Gastroesophageal sphincter (tissue), 4 donors: Measurements from ENCODE around the gene CHSY3. TPM values are rescaled to one million over a fixed set of nuclear protein-coding genes. Genes with fewer than 3 reads are reported as not detected.

Source experiments
- ATAC-seq: fragments of 150-250 bp; one replicate; pipeline ENCODE4 v1.9.1; 2016; ENCODE audit warnings: mild to moderate bottlenecking, moderate library complexity
- H3K27ac ChIP-seq, 4 donors: fragments of 200-600 bp; sonication (generic) in 3 of 4; 1 replicate in 3 of 4; 2 replicates in 1 of 4; pipeline ENCODE4 v1.5.1; 2016 to 2019
- H3K27me3 ChIP-seq: fragments of 200-600 bp; sonication (generic); one replicate; pipeline ENCODE4 v1.5.1; 2019
- H3K36me3 ChIP-seq, 2 donors: fragments of 200-600 bp; sonication (generic); one replicate each; pipeline ENCODE4 v1.5.1; 2019; ENCODE audit warnings: control low read depth in 1 of 2
- H3K4me1 ChIP-seq, 3 donors: fragments of 200-600 bp; sonication (generic); 1 replicate in 2 of 3; 2 replicates in 1 of 3; pipeline ENCODE4 v1.5.1; 2016 to 2019; ENCODE audit warnings: control low read depth in 2 of 3
- H3K4me3 ChIP-seq, 2 donors: fragments of 200-600 bp; sonication (generic); one replicate each; pipeline ENCODE4 v1.5.1; 2019; ENCODE audit warnings: mild to moderate bottlenecking in 1 of 2, moderate library complexity in 1 of 2
- H3K9me3 ChIP-seq, 3 donors: fragments of 200-600 bp; sonication (generic); one replicate each; pipeline ENCODE4 v1.5.1; 2017 to 2019; ENCODE audit warnings: control low read depth in 2 of 3
- EP300 ChIP-seq: sonication (generic); formaldehyde crosslinking; IDR thresholded peaks from one replicate; pipeline ENCODE4 v1.6.1; 2017; ENCODE audit warnings: antibody characterized with exemption, mild to moderate bottlenecking
- POLR2A ChIP-seq, 2 donors: fragments of 450-650 bp; IDR thresholded peaks; one replicate each; pipeline ENCODE4 v1.6.1; 2017; ENCODE audit warnings: antibody characterized with exemption in 2 of 2, mild to moderate bottlenecking in 2 of 2, moderate library complexity in 1 of 2
- POLR2AphosphoS5 ChIP-seq: sonication (generic); formaldehyde crosslinking; IDR thresholded peaks from one replicate; pipeline ENCODE4 v1.6.1; 2017; ENCODE audit warnings: antibody characterized with exemption
- WGBS, 2 donors: methylation state at CpG; one replicate each; pipeline ENCODE4 v1.1.5; 2018; ENCODE audit warnings: low coverage in 1 of 2; 5-methylcytosine and 5-hydroxymethylcytosine counted together
- total RNA-seq, 4 donors: library from RNA; depleted of rRNA; stranded (reverse); fragments of >200 nt; gene quantifications; one replicate each; pipeline ENCODE4 v1.1.0, GENCODE V29; 2016
- TF ChIP-seq, protein P1 (sequence below), 4 experiments: fragments of 200-600 bp in 2 of 4; fragments of 450-650 bp in 2 of 4; sonication (generic) in 1 of 4; IDR thresholded peaks; one replicate each; pipeline ENCODE4 v1.5.1; 2017 to 2019; ENCODE audit warnings: antibody characterized with exemption in 4 of 4, mild to moderate bottlenecking in 2 of 4, moderate library complexity in 2 of 4

Gene CHSY3
- total RNA-seq, 4 donors from 2014 or later, result 0.78 to 3.4 (median 2.8) TPM

DNA sequence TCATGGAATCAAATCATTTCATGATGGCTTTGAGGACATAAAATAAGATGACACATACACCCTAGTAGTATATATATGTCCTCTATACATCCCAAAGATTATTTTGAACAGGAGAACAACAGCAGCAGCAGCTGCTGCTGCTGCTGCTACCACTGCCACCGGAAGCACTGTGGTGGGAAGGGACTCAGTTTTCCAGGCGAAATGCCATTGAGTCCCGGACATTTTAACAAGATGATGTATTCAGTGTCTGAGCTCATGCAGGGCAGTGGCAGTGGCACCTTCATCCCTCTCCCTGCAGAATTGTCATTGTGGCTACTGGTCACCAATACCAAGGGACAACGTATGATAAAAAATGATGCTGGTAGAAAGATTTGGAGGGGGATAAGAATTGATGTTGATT is 151.3 kb downstream of the CHSY3 start:
- Histone ChIP-seq H3K9me3 (no peaks in the 10 kb centered on the region), H3K27me3 (no peaks in the 10 kb centered on the region), H3K4me1 (no peaks in the 10 kb centered on the region), H3K27ac (no peak overlapping the region), H3K36me3 (no peaks in the 10 kb centered on the region), H3K4me3 (no peak overlapping the region)
- no peak for TF ChIP-seq EP300
- 64 to 88% methylated on average over 3 to 4 of the region's 4 CpGs for WGBS, 2 donors
- ATAC-seq, result no peak

DNA sequence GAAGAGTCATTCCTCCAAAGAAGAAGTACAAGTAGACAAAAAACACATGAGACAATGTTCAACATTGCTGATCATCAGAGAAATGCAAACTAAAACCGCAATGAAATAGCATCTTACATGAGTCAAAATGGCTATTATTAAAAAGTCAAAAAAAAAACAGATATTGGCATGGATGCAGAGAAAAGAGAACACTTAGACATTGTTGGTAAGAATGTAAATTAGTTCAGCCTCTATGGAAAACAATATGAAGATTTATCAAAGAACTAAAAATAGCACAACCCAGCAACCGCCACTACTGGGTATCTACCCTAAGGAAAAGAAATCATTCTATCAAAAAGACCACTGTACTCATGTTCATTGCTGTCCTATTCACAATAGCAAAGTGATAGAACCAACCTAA is 157.5 kb downstream of the CHSY3 start:
- H3K36me3 ChIP-seq, result no peaks in the 10 kb centered on the region
- WGBS, 2 donors, result 88 to 94% methylated on average over 1 to 2 of the region's 2 CpGs
- ATAC-seq, result no peak
- H3K4me1 ChIP-seq, result no peaks in the 10 kb centered on the region
- no peak overlapping the region for H3K4me3 ChIP-seq
- H3K27ac ChIP-seq, result no peak overlapping the region
- no peaks in the 10 kb centered on the region for H3K27me3 ChIP-seq
- no peaks in the 10 kb centered on the region for H3K9me3 ChIP-seq
- TF ChIP-seq EP300 (no peak), POLR2A (IDR thresholded peaks at IDR 0.05) (no peak), POLR2AphosphoS5 (no peak)
- TF ChIP-seq, protein P1, sequence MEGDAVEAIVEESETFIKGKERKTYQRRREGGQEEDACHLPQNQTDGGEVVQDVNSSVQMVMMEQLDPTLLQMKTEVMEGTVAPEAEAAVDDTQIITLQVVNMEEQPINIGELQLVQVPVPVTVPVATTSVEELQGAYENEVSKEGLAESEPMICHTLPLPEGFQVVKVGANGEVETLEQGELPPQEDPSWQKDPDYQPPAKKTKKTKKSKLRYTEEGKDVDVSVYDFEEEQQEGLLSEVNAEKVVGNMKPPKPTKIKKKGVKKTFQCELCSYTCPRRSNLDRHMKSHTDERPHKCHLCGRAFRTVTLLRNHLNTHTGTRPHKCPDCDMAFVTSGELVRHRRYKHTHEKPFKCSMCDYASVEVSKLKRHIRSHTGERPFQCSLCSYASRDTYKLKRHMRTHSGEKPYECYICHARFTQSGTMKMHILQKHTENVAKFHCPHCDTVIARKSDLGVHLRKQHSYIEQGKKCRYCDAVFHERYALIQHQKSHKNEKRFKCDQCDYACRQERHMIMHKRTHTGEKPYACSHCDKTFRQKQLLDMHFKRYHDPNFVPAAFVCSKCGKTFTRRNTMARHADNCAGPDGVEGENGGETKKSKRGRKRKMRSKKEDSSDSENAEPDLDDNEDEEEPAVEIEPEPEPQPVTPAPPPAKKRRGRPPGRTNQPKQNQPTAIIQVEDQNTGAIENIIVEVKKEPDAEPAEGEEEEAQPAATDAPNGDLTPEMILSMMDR (IDR thresholded peaks at IDR 0.05), result no peak

DNA sequence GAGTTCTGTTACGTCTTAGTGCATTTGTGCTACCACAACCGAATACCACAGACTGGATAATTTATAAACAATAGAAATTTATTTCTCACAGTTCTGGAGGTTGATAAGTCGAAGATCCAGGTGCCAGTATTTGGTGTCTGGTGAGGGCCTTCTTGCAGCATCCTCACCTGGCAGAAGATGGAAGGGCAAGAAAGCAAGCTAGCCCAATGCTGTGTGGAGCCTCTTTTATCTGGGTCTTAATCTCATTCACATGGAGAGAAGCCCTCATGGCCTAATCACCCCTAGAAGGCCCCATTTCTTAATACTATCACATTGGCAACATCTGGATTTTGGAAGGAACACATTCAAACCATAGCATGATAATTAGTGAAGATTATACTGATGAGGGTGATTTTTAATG is 159.3 kb downstream of the CHSY3 start:
- H3K4me1 ChIP-seq, result no peaks in the 10 kb centered on the region
- TF ChIP-seq POLR2A (IDR thresholded peaks at IDR 0.05), result no peak
- TF ChIP-seq, protein P1 (IDR thresholded peaks at IDR 0.05), result no peak
- TF ChIP-seq POLR2AphosphoS5, result no peak
- no peak for TF ChIP-seq EP300
- 89 to 93% methylated on average over 3 of the region's 3 CpGs for WGBS, 2 donors
- H3K36me3 ChIP-seq, result no peaks in the 10 kb centered on the region
- H3K27ac ChIP-seq, result no peak overlapping the region
- no peaks in the 10 kb centered on the region for H3K9me3 ChIP-seq
- no peak overlapping the region for H3K4me3 ChIP-seq
- H3K27me3 ChIP-seq, result no peaks in the 10 kb centered on the region
- ATAC-seq, result no peak

DNA sequence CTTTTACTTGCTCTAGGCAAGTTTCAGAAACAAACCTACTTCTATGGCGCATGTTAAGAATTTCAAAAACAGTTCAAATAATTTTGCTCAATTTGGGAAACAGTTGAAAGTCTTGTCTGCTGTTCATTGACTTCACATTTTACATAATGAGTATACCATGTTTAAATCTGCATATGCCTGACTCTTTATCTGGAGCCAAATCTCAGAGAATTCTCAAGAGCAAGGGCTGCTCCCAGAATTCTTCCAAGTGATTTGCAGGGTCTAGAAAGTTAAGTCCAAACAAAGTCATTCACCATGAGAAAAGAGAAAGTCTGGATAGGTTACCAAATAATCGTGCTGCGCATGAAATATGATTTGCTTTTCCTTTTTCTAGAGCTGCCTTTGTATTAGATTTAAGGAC is 160.2 kb downstream of the CHSY3 start:
- TF ChIP-seq EP300 (no peak), POLR2A (IDR thresholded peaks at IDR 0.05) (no peak), POLR2AphosphoS5 (no peak)
- TF ChIP-seq, protein P1 (IDR thresholded peaks at IDR 0.05), result no peak
- Histone ChIP-seq H3K36me3 (no peaks in the 10 kb centered on the region), H3K9me3 (no peaks in the 10 kb centered on the region), H3K4me1 (no peaks in the 10 kb centered on the region), H3K4me3 (no peak overlapping the region), H3K27me3 (no peaks in the 10 kb centered on the region), H3K27ac (no peak overlapping the region)
- 92 to 100% methylated on average over 3 of the region's 3 CpGs for WGBS, 2 donors
- no peak for ATAC-seq

DNA sequence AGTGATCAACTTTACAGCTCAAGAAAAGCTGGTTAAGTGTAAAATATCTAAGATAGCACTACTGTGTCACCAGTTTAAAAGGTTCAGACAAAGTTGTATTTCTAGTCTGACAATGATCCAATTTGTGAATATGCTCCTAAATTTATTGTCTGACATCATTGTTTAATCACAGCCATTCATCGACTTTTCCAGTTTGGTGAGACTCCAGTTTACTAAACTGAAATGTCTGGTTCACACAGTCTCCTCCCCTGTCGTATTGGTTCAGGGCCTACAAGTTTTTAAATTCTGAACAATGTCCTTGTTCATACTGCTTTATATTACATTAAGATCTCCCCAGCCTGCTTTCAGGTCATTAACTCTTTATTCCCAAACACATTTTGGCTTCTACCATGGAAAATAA is 161.4 kb downstream of the CHSY3 start:
- TF ChIP-seq POLR2AphosphoS5 (no peak), POLR2A (IDR thresholded peaks at IDR 0.05) (no peak), EP300 (no peak)
- TF ChIP-seq, protein P1 (IDR thresholded peaks at IDR 0.05), result no peak
- Histone ChIP-seq H3K27me3 (no peaks in the 10 kb centered on the region), H3K9me3 (no peaks in the 10 kb centered on the region), H3K36me3 (no peaks in the 10 kb centered on the region), H3K4me3 (no peak overlapping the region), H3K4me1 (no peaks in the 10 kb centered on the region), H3K27ac (no peak overlapping the region)
- WGBS, 2 donors, result 42 to 45% methylated on average over 2 of the region's 2 CpGs
- ATAC-seq, result no peak
